GM23338 (cell line): ENCODE data around the gene TRIM71. TPM values are rescaled to one million over a fixed set of nuclear protein-coding genes. Genes with fewer than 3 reads are reported as not detected.
A peak's percentile ranks its signal among the peaks of the same experiment; 100 is the strongest.

Experiments
- ATAC-seq: fragments of 200-7000 bp; cut with Tn5 transposase; 3 replicates; pipeline ENCODE4 v1.9.1; 2020
- DNase-seq: peaks from one replicate; pipeline ENCODE4 v3.0.0-alpha.2; 2015; ENCODE audit warnings: low spot score
- H2AFZ ChIP-seq: fragments of 200-600 bp; sonication (generic); 2 replicates; pipeline ENCODE4 v1.8.0; 2016; ENCODE audit warnings: antibody characterized with exemption, mild to moderate bottlenecking, moderate library complexity
- H3F3A ChIP-seq: fragments of 200-600 bp; sonication (generic); replicated peaks from 2 replicates; pipeline ENCODE4 v1.8.0; 2017; ENCODE audit warnings: antibody characterized with exemption, mixed run types, low read depth
- H3K27ac ChIP-seq: fragments of 200-600 bp; sonication (generic); 2 replicates; pipeline ENCODE4 v1.6.1; 2016; ENCODE audit warnings: low read depth
- H3K27me3 ChIP-seq: fragments of 200-600 bp; sonication (generic); 2 replicates; pipeline ENCODE4 v1.8.0; 2016; ENCODE audit warnings: mild to moderate bottlenecking, mixed run types, moderate library complexity; ENCODE audit not compliant: insufficient read depth
- H3K36me3 ChIP-seq: fragments of 200-600 bp; sonication (generic); 2 replicates; pipeline ENCODE4 v1.8.0; 2016; ENCODE audit warnings: mild to moderate bottlenecking; ENCODE audit not compliant: insufficient read depth
- H3K4me1 ChIP-seq: fragments of 200-600 bp; sonication (generic); 2 replicates; pipeline ENCODE4 v1.8.0; 2016; ENCODE audit warnings: mild to moderate bottlenecking, moderate library complexity; ENCODE audit not compliant: insufficient read depth
- H3K4me2 ChIP-seq: fragments of 200-600 bp; sonication (generic); 2 replicates; pipeline ENCODE4 v1.7.1; 2017; ENCODE audit warnings: mixed run types
- H3K4me3 ChIP-seq: fragments of 200-600 bp; sonication (generic); 2 replicates; pipeline ENCODE4 v1.6.1; 2016; ENCODE audit warnings: mixed run types
- H3K79me2 ChIP-seq: fragments of 200-600 bp; sonication (generic); replicated peaks from 2 replicates; pipeline ENCODE4 v1.8.0; 2017; ENCODE audit warnings: mild to moderate bottlenecking; ENCODE audit not compliant: insufficient read depth
- H3K9me2 ChIP-seq: fragments of 200-600 bp; sonication (generic); 2 replicates; pipeline ENCODE4 v1.8.0; 2017; ENCODE audit not compliant: insufficient read depth
- H4K20me1 ChIP-seq: fragments of 200-600 bp; sonication (generic); replicated peaks from 2 replicates; pipeline ENCODE4 v1.8.0; 2017; ENCODE audit warnings: mild to moderate bottlenecking; ENCODE audit not compliant: insufficient read depth
- H3K27ac Mint-ChIP-seq: 2 replicates; pipeline ENCODE4 v1.8.0; 2020; ENCODE audit warnings: inconsistent platforms, mild to moderate bottlenecking, moderate library complexity, mixed read lengths
- H3K27me3 Mint-ChIP-seq: 3 replicates; pipeline ENCODE4 v1.8.0; 2022; ENCODE audit warnings: low read depth, mild to moderate bottlenecking, moderate library complexity, mixed read lengths, inconsistent platforms; ENCODE audit not compliant: insufficient read depth, poor library complexity
- H3K36me3 Mint-ChIP-seq: 3 replicates; pipeline ENCODE4 v1.8.0; 2021; ENCODE audit warnings: low read depth, mild to moderate bottlenecking, inconsistent platforms, moderate library complexity, mixed read lengths
- H3K4me1 Mint-ChIP-seq: 3 replicates; pipeline ENCODE4 v1.8.0; 2020; ENCODE audit warnings: mild to moderate bottlenecking, inconsistent platforms, mixed read lengths
- H3K4me3 Mint-ChIP-seq: 3 replicates; pipeline ENCODE4 v1.8.0; 2021; ENCODE audit warnings: moderate library complexity, mild to moderate bottlenecking, inconsistent platforms, mixed read lengths
- H3K9me3 Mint-ChIP-seq: 3 replicates; pipeline ENCODE4 v1.8.0; 2020; ENCODE audit warnings: moderate library complexity, mild to moderate bottlenecking, inconsistent platforms, mixed read lengths
- CREB1 ChIP-seq: fragments of 250-450 bp; sonication (Bioruptor Pico); IDR thresholded peaks from 2 replicates; pipeline ENCODE4 v1.5.0; 2020; ENCODE audit warnings: low read depth, mild to moderate bottlenecking, moderate library complexity
- CTCF ChIP-seq, 2 experiments: fragments of 200-600 bp in 1 of 2; sonication (generic) in 1 of 2; conservative IDR thresholded peaks; 2 replicates each; pipeline versions ENCODE4 v1.5.1 to v1.6.1; 2016 to 2017; ENCODE audit warnings: antibody characterized with exemption in 2 of 2, low read depth in 2 of 2, mild to moderate bottlenecking in 2 of 2, moderate library complexity in 1 of 2
- EZH2 ChIP-seq: fragments of 200-600 bp; sonication (generic); IDR thresholded peaks from one replicate; pipeline ENCODE4 v1.8.0; 2017; ENCODE audit warnings: antibody characterized with exemption, mild to moderate bottlenecking, low read depth; ENCODE audit not compliant: unreplicated experiment
- EZH2phosphoT487 ChIP-seq: fragments of 200-600 bp; sonication (generic); IDR thresholded peaks from one replicate; pipeline ENCODE4 v1.8.1; 2018; ENCODE audit warnings: antibody characterized with exemption; ENCODE audit not compliant: unreplicated experiment
- JUNB ChIP-seq: IDR thresholded peaks from one replicate; pipeline ENCODE4 v1.6.1; 2016; ENCODE audit warnings: antibody characterized with exemption; ENCODE audit not compliant: unreplicated experiment
- NANOG ChIP-seq: IDR thresholded peaks from 2 replicates; pipeline ENCODE4 v1.6.1; 2016; ENCODE audit warnings: antibody characterized with exemption, borderline replicate concordance
- POLR2AphosphoS5 ChIP-seq: IDR thresholded peaks from 2 replicates; pipeline ENCODE4 v1.6.1; 2016; ENCODE audit warnings: antibody characterized with exemption, low read depth
- REST ChIP-seq: IDR thresholded peaks from one replicate; pipeline ENCODE4 v1.6.1; 2018; ENCODE audit warnings: antibody characterized with exemption; ENCODE audit not compliant: unreplicated experiment
- STAT1 ChIP-seq: IDR thresholded peaks from one replicate; pipeline ENCODE4 v1.6.1; 2016; ENCODE audit warnings: antibody characterized with exemption; ENCODE audit not compliant: unreplicated experiment
- ZNF114 ChIP-seq: fragments of 250-450 bp; sonication (Bioruptor Pico); IDR thresholded peaks from 2 replicates; pipeline ENCODE4 v1.5.0; 2020; ENCODE audit warnings: mild to moderate bottlenecking, moderate library complexity
- ZNF331 ChIP-seq: fragments of 250-450 bp; sonication (Bioruptor Pico); IDR thresholded peaks from 2 replicates; pipeline ENCODE4 v1.5.0; 2020; ENCODE audit warnings: low read depth, mild to moderate bottlenecking, moderate library complexity
- polyA plus RNA-seq: library from polyadenylated mRNA; unstranded; fragments of >200 nt; fragmentation: Nextera tagmentation; extraction: Ambion mirVana; gene quantifications from 2 replicates; pipeline ENCODE4 v1.2.1, GENCODE V29; 2016
- total RNA-seq: library from RNA; depleted of rRNA; stranded (reverse); fragments of >200 nt; shearing (Covaris generic); gene quantifications from 2 replicates; pipeline ENCODE4 v1.2.3, GENCODE V29; 2014
- TF ChIP-seq, protein P1 (sequence below): fragments of 250-450 bp; sonication (Bioruptor Pico); IDR thresholded peaks from 2 replicates; pipeline ENCODE4 v1.5.0; 2020; ENCODE audit warnings: mild to moderate bottlenecking, moderate library complexity
- TF ChIP-seq, protein P2 (sequence below): IDR thresholded peaks from 2 replicates; pipeline ENCODE4 v1.6.1; 2016; ENCODE audit warnings: antibody characterized with exemption

Gene TRIM71
- total and polyA plus RNA-seq, 2 experiments from 2014 or later, result 71.5 to 346 TPM

DNA sequence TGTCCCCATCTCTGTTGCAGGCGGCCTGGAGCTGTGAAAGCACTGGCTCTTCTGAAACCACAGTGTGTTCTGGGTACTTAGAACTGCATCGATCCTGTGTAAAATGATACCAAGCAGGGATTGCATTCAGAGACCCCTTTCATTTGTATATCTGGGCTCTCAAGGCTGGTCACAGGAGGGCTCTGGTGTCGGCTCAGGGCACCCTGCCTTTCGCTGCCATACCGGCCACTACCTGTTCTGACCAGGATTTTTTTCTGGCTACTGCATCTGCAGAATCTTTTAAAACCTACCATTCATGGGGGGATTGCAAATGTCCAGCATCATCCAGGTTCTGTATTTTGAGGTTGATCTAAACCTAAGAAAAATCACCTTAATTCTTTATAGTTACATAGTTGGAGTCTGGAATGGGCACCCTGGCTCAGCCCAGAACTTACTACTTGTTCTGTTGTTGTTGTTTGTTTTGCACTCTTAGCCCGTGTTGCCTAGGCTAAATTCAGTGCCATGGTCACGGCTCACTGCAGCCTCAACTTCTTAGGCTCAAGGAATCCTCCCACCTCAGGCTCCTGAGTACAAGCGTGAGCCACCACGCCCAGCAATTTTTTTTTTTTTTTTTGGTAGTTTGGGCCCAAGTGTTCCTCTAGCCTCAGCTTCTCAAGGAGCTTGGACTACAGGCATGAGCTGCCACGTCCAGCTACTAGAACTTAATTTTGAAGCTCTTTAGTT lies 52.7 kb downstream of the TRIM71 start:
- Histone ChIP-seq H3K4me3 (peak overlapping the region; percentile 50), H3F3A (peaks cover 39% of the 10 kb centered on the region), H3K27me3 (no peaks in the 10 kb centered on the region), H3K79me2 (peaks cover 97% of the 10 kb centered on the region), H3K9me2 (no peaks in the 10 kb centered on the region), H2AFZ (no peak overlapping the region), H3K4me1 (peaks cover 84% of the 10 kb centered on the region), H3K4me2 (peak overlapping the region; percentile 77), H3K27ac (peak overlapping the region; percentile 98), H3K36me3 (peaks cover 11% of the 10 kb centered on the region), H4K20me1 (peaks cover 65% of the 10 kb centered on the region)
- DNase-seq (no peak), ATAC-seq (peak; percentile 12)
- H3K36me3 Mint-ChIP-seq, result peaks cover 27% of the 10 kb centered on the region
- peak overlapping the region; percentile 63 for H3K4me3 Mint-ChIP-seq
- TF ChIP-seq, protein P1, sequence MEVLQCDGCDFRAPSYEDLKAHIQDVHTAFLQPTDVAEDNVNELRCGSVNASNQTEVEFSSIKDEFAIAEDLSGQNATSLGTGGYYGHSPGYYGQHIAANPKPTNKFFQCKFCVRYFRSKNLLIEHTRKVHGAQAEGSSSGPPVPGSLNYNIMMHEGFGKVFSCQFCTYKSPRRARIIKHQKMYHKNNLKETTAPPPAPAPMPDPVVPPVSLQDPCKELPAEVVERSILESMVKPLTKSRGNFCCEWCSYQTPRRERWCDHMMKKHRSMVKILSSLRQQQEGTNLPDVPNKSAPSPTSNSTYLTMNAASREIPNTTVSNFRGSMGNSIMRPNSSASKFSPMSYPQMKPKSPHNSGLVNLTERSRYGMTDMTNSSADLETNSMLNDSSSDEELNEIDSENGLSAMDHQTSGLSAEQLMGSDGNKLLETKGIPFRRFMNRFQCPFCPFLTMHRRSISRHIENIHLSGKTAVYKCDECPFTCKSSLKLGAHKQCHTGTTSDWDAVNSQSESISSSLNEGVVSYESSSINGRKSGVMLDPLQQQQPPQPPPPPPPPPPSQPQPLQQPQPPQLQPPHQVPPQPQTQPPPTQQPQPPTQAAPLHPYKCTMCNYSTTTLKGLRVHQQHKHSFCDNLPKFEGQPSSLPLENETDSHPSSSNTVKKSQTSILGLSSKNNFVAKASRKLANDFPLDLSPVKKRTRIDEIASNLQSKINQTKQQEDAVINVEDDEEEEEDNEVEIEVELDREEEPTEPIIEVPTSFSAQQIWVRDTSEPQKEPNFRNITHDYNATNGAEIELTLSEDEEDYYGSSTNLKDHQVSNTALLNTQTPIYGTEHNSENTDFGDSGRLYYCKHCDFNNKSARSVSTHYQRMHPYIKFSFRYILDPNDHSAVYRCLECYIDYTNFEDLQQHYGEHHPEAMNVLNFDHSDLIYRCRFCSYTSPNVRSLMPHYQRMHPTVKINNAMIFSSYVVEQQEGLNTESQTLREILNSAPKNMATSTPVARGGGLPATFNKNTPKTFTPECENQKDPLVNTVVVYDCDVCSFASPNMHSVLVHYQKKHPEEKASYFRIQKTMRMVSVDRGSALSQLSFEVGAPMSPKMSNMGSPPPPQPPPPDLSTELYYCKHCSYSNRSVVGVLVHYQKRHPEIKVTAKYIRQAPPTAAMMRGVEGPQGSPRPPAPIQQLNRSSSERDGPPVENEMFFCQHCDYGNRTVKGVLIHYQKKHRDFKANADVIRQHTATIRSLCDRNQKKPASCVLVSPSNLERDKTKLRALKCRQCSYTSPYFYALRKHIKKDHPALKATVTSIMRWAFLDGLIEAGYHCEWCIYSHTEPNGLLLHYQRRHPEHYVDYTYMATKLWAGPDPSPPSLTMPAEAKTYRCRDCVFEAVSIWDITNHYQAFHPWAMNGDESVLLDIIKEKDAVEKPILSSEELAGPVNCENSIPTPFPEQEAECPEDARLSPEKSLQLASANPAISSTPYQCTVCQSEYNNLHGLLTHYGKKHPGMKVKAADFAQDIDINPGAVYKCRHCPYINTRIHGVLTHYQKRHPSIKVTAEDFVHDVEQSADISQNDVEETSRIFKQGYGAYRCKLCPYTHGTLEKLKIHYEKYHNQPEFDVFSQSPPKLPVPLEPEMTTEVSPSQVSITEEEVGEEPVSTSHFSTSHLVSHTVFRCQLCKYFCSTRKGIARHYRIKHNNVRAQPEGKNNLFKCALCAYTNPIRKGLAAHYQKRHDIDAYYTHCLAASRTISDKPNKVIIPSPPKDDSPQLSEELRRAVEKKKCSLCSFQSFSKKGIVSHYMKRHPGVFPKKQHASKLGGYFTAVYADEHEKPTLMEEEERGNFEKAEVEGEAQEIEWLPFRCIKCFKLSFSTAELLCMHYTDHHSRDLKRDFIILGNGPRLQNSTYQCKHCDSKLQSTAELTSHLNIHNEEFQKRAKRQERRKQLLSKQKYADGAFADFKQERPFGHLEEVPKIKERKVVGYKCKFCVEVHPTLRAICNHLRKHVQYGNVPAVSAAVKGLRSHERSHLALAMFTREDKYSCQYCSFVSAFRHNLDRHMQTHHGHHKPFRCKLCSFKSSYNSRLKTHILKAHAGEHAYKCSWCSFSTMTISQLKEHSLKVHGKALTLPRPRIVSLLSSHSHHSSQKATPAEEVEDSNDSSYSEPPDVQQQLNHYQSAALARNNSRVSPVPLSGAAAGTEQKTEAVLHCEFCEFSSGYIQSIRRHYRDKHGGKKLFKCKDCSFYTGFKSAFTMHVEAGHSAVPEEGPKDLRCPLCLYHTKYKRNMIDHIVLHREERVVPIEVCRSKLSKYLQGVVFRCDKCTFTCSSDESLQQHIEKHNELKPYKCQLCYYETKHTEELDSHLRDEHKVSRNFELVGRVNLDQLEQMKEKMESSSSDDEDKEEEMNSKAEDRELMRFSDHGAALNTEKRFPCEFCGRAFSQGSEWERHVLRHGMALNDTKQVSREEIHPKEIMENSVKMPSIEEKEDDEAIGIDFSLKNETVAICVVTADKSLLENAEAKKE (CRISPR knock-in tag), result no peak
- TF ChIP-seq CREB1 (CRISPR knock-in tag) (no peak), EZH2 (no peak), NANOG (no peak), EZH2phosphoT487 (no peak), JUNB (no peak), POLR2AphosphoS5 (no peak; the same call in 1 of the 2 replicates), ZNF114 (CRISPR knock-in tag) (no peak), REST (no peak), ZNF331 (no peak), CTCF (conservative IDR thresholded peaks at IDR 0.05; ENCODE audit: low read depth in 2 of 2) (no peak), STAT1 (no peak)
- TF ChIP-seq, protein P2, sequence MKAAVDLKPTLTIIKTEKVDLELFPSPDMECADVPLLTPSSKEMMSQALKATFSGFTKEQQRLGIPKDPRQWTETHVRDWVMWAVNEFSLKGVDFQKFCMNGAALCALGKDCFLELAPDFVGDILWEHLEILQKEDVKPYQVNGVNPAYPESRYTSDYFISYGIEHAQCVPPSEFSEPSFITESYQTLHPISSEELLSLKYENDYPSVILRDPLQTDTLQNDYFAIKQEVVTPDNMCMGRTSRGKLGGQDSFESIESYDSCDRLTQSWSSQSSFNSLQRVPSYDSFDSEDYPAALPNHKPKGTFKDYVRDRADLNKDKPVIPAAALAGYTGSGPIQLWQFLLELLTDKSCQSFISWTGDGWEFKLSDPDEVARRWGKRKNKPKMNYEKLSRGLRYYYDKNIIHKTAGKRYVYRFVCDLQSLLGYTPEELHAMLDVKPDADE, result no peak
- peaks cover 91% of the 10 kb centered on the region for H3K4me1 Mint-ChIP-seq
- H3K27ac Mint-ChIP-seq, result peak overlapping the region; percentile 96
- peaks cover 49% of the 10 kb centered on the region for H3K27me3 Mint-ChIP-seq
- no peaks in the 10 kb centered on the region for H3K9me3 Mint-ChIP-seq
